Right atrium auricular region (tissue), 2 donors: ENCODE measurements around the gene FYB1. TPM values are rescaled to one million over a fixed set of nuclear protein-coding genes. Genes with fewer than 3 reads are reported as not detected.

ENCODE experiments used
- DNase-seq: peaks from one replicate; pipeline ENCODE4 v3.0.0-alpha.2; 2019; ENCODE audit warnings: low spot score
- H3K27ac ChIP-seq, 2 donors: fragments of 200-600 bp; sonication (generic); 1 replicate in 1 of 2; 2 replicates in 1 of 2; pipeline ENCODE4 v1.5.1; 2016 to 2019
- H3K27me3 ChIP-seq, 2 donors: fragments of 200-600 bp; sonication (generic); one replicate each; pipeline versions ENCODE4 v1.5.1 to v1.6.0; 2017 to 2019
- H3K36me3 ChIP-seq: fragments of 200-600 bp; sonication (generic); one replicate; pipeline ENCODE4 v1.5.1; 2016
- H3K4me1 ChIP-seq, 2 donors: fragments of 200-600 bp; sonication (generic); one replicate each; pipeline versions ENCODE4 v1.5.1 to v1.6.0; 2017 to 2019
- H3K4me3 ChIP-seq, 2 donors: fragments of 200-600 bp; sonication (generic); 1 replicate in 1 of 2; 2 replicates in 1 of 2; pipeline ENCODE4 v1.5.1; 2017 to 2019; ENCODE audit warnings: mild to moderate bottlenecking in 1 of 2, moderate library complexity in 1 of 2
- H3K9me3 ChIP-seq, 2 donors: fragments of 200-600 bp; sonication (generic); one replicate each; pipeline ENCODE4 v1.5.1; 2019
- CTCF ChIP-seq, 2 donors: fragments of 200-600 bp; sonication (generic); IDR thresholded peaks; one replicate each; pipeline ENCODE4 v1.5.1; 2019; ENCODE audit warnings: antibody characterized with exemption in 2 of 2
- total RNA-seq, 2 donors: library from RNA; depleted of rRNA; stranded (reverse); fragments of >200 nt; gene quantifications; one replicate each; pipeline ENCODE4 v1.1.0, GENCODE V29; 2016

The FYB1 gene
- total RNA-seq, 2 donors from 2014 or later = 1.8 to 8.4 TPM

DNA sequence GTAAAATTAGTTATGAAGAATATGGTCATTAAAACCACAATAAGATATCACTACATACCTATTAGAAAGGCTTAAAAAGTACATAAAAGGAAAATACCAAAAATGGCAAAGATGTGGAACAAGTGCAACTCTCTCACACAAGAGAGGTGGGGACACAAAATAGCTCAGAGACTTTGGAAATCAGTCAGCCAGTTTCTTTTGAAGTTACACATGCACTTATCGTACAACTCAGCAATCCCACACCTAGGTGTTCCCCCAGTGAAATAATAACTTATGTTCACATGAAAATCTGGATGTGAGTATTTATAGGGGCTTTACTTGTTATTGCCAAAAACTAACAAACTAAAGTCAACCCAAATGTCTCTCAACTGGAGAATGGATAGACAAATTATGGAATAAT, 135.4 kb downstream of the FYB1 start:
- Histone ChIP-seq H3K4me1 (no peaks in the 10 kb centered on the region), H3K27ac (no peak overlapping the region), H3K9me3 (no peaks in the 10 kb centered on the region), H3K4me3 (no peak overlapping the region), H3K27me3 (no peaks in the 10 kb centered on the region), H3K36me3 (no peaks in the 10 kb centered on the region)
- TF ChIP-seq CTCF (IDR thresholded peaks at IDR 0.05) = no peak
- DNase-seq = no peak

GRCh38 chr5:39082995-39083394, 136.4 kb downstream of the FYB1 start:
- Histone ChIP-seq H3K9me3 (no peaks in the 10 kb centered on the region), H3K4me1 (no peaks in the 10 kb centered on the region), H3K4me3 (no peak overlapping the region), H3K27ac (no peak overlapping the region), H3K27me3 (no peaks in the 10 kb centered on the region), H3K36me3 (no peaks in the 10 kb centered on the region)
- no peak for DNase-seq
- no peak for TF ChIP-seq CTCF (IDR thresholded peaks at IDR 0.05)

GRCh38 chr5:39080597-39081204, 138.7 kb downstream of the FYB1 start:
- Histone ChIP-seq H3K9me3 (no peaks in the 10 kb centered on the region), H3K36me3 (no peaks in the 10 kb centered on the region), H3K4me1 (peaks cover 0 to 10% of the 10 kb centered on the region in 2 donors), H3K27ac (no peak overlapping the region), H3K4me3 (no peak overlapping the region), H3K27me3 (no peaks in the 10 kb centered on the region)
- TF ChIP-seq CTCF (IDR thresholded peaks at IDR 0.05) = peak; percentile 87 to 91
- DNase-seq = peak; percentile 70

DNA sequence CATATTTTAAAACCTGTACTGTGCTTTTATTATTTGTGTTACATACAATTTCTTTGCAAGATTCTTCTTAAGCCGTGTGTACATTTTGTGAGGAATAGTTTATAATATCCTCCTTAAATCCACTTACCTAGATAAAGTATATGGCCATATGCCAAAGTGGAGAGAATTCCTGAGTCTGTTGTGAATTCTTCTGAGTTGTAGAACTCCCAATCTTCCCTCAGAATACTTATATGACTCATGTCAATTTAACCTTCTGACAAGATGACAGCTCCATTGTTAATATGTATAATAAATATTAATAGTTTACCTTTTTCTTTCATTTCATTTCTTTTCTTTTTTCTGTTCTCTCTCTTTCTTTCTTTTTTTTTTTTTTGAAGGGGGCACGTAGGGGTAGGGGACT, 139.2 kb downstream of the FYB1 start:
- Histone ChIP-seq H3K4me1 (peaks cover 0 to 10% of the 10 kb centered on the region in 2 donors), H3K27ac (no peak overlapping the region), H3K36me3 (no peaks in the 10 kb centered on the region), H3K4me3 (no peak overlapping the region), H3K27me3 (no peaks in the 10 kb centered on the region), H3K9me3 (no peaks in the 10 kb centered on the region)
- DNase-seq = no peak
- no peak for TF ChIP-seq CTCF (IDR thresholded peaks at IDR 0.05)

DNA sequence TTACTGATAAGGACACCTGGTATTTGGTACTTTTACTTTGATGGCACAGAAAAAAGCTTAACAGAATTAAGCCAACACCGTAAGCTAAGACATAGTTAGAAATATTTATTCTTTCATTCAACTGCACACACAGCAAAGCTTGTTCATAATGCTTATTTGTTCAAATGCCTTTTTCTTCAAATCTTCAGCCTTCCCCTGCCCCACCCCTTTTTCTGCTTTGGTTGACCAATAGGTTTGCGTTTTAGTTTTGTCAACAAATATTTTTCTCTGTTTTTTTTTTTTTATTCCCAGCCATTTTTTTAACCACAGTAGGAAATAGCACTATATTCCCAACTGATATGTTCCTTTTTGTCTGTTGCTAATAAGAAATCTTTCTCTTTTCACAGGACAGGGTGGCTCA, 140.2 kb downstream of the FYB1 start:
- DNase-seq = no peak
- Histone ChIP-seq H3K36me3 (no peaks in the 10 kb centered on the region), H3K27ac (no peak overlapping the region), H3K27me3 (no peaks in the 10 kb centered on the region), H3K4me1 (peaks cover 0 to 10% of the 10 kb centered on the region in 2 donors), H3K4me3 (no peak overlapping the region), H3K9me3 (no peaks in the 10 kb centered on the region)
- no peak for TF ChIP-seq CTCF (IDR thresholded peaks at IDR 0.05)
